ENCODE measurements around the gene FCRL5.

FCRL5 gene

DNA sequence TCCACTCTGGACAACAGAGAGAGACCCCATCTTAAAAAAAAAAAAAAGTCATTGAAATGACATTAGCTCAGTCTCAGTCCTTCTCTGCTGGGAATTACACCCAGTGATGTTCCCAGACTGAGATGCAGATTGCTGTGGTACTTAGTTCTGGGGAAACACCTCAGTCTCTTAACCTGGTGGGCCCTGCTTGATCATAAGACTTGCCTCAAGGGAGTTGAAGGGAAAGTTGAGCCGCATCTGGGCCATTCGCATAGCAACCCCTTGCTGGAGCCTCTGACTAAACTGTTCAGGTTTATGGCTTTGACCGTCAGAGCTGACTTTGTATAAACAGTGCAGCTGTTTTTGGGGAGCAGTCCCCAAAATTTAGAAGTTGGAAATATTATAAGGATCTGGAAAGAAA, 32.2 kb upstream of the FCRL5 start:
- TF ChIP-seq, protein P1, sequence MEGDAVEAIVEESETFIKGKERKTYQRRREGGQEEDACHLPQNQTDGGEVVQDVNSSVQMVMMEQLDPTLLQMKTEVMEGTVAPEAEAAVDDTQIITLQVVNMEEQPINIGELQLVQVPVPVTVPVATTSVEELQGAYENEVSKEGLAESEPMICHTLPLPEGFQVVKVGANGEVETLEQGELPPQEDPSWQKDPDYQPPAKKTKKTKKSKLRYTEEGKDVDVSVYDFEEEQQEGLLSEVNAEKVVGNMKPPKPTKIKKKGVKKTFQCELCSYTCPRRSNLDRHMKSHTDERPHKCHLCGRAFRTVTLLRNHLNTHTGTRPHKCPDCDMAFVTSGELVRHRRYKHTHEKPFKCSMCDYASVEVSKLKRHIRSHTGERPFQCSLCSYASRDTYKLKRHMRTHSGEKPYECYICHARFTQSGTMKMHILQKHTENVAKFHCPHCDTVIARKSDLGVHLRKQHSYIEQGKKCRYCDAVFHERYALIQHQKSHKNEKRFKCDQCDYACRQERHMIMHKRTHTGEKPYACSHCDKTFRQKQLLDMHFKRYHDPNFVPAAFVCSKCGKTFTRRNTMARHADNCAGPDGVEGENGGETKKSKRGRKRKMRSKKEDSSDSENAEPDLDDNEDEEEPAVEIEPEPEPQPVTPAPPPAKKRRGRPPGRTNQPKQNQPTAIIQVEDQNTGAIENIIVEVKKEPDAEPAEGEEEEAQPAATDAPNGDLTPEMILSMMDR (conservative IDR thresholded peaks at IDR 0.05; ENCODE audit: control insufficient read depth, insufficient read depth, low read depth, low read length) = no peak
- no peak for DNase-seq (ENCODE audit: low read depth)
- H3K4me3 ChIP-seq (ENCODE audit: control insufficient read depth, low read depth, low read length) = no peak overlapping the region

DNA sequence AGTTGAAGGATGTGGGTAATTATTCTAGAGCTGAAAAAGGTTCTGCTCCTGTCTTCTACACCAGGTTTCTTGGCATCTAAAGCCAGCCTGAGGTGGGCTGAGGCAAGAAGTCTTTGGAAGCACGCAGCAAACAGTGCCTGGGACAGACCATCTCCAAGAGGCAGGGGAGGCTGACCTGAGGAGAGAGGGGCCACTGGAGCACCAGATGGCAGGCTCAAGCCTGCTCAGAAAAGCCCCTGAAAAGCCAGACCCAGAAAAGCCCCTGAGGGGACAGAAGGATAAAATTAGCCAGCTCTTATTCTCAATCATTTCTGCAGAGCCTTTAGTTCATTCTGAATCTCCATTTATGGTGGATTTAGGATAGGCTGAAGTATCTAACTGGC, 28.5 kb upstream of the FCRL5 start:
- no peak for DNase-seq (ENCODE audit: low read depth)
- TF ChIP-seq, protein P1 (conservative IDR thresholded peaks at IDR 0.05; ENCODE audit: control insufficient read depth, insufficient read depth, low read depth, low read length) = no peak
- H3K4me3 ChIP-seq (ENCODE audit: control insufficient read depth, low read depth, low read length) = no peak overlapping the region

- H3K4me3 ChIP-seq (ENCODE audit: control insufficient read depth, low read depth, low read length) = no peak overlapping the region
- TF ChIP-seq, protein P1 (conservative IDR thresholded peaks at IDR 0.05; ENCODE audit: control insufficient read depth, insufficient read depth, low read depth, low read length) = peak; percentile 71
- peak; percentile 60 for DNase-seq (ENCODE audit: low read depth)
These were observed 28.0 kb upstream of the FCRL5 start for GRCh38 chr1:157580179-157580827.

- TF ChIP-seq, protein P1 (conservative IDR thresholded peaks at IDR 0.05; ENCODE audit: control insufficient read depth, insufficient read depth, low read depth, low read length) = no peak
- no peak for DNase-seq (ENCODE audit: low read depth)
- no peak overlapping the region for H3K4me3 ChIP-seq (ENCODE audit: control insufficient read depth, low read depth, low read length)
These were observed 25.1 kb upstream of the FCRL5 start for GRCh38 chr1:157577420-157577819.

DNA sequence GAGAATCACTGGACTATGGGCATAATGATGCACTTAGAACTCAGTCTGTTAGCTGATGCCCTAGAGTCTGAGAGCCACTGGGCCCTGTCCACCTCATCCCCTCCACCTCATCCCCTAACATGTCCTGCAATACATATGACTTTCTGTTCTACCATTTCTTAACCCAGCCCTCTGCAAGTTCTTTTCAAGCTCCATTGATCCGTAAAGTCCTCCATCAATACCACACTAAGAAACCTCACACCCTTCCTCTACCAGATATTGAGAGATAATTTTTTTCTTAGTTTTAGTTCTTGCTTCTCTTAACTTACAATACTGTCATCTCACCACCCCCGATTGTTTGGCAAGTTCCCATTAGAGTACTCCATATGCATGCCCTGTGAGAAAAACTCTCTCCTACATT, 23.4 kb upstream of the FCRL5 start:
- no peak overlapping the region for H3K4me3 ChIP-seq (ENCODE audit: control insufficient read depth, low read depth, low read length)
- no peak for DNase-seq (ENCODE audit: low read depth)
- TF ChIP-seq, protein P1 (conservative IDR thresholded peaks at IDR 0.05; ENCODE audit: control insufficient read depth, insufficient read depth, low read depth, low read length) = no peak

GRCh38 chr1:157574836-157575235, 22.5 kb upstream of the FCRL5 start:
- no peak for DNase-seq (ENCODE audit: low read depth)
- TF ChIP-seq, protein P1 (conservative IDR thresholded peaks at IDR 0.05; ENCODE audit: control insufficient read depth, insufficient read depth, low read depth, low read length) = no peak
- no peak overlapping the region for H3K4me3 ChIP-seq (ENCODE audit: control insufficient read depth, low read depth, low read length)
